Heart right ventricle (tissue), 16 donors: ENCODE results near the gene MESP2. TPM values are rescaled to one million over a fixed set of nuclear protein-coding genes. Genes with fewer than 3 reads are reported as not detected.
A peak's percentile ranks its signal among the peaks of the same experiment; 100 is the strongest.

Experiments
- ATAC-seq, 8 donors: fragments of 200-7000 bp; cut with Tn5 transposase; one replicate each; pipeline ENCODE4 v1.9.1; 2020; ENCODE audit warnings: mild to moderate bottlenecking in 8 of 8, moderate library complexity in 8 of 8, moderate number of reproducible peaks in 1 of 8
- DNase-seq, 2 donors: peaks; one replicate each; pipeline ENCODE4 v3.0.0-alpha.2; 2020
- H3K27ac ChIP-seq, 10 donors: fragments of 200-600 bp; sonication (generic) in 2 of 10; one replicate each; pipeline versions ENCODE4 v1.5.0 to v1.8.0; 2020 to 2022; ENCODE audit warnings: mild to moderate bottlenecking in 3 of 10
- H3K27me3 ChIP-seq, 7 donors: fragments of 200-600 bp; one replicate each; pipeline ENCODE4 v1.8.0; 2021 to 2022; ENCODE audit warnings: mild to moderate bottlenecking in 2 of 7
- H3K36me3 ChIP-seq, 9 donors: fragments of 200-600 bp; sonication (generic) in 1 of 9; one replicate each; pipeline versions ENCODE4 v1.5.0 to v1.8.0; 2020 to 2022; ENCODE audit warnings: mild to moderate bottlenecking in 2 of 9
- H3K4me1 ChIP-seq, 9 donors: fragments of 200-600 bp; sonication (generic) in 1 of 9; one replicate each; pipeline versions ENCODE4 v1.5.0 to v1.8.0; 2020 to 2022; ENCODE audit warnings: mild to moderate bottlenecking in 4 of 9
- H3K4me3 ChIP-seq, 10 donors: fragments of 200-600 bp; sonication (generic) in 2 of 10; one replicate each; pipeline versions ENCODE4 v1.5.0 to v1.8.0; 2020 to 2022; ENCODE audit warnings: mild to moderate bottlenecking in 7 of 10, moderate library complexity in 2 of 10
- H3K9me3 ChIP-seq, 11 donors: fragments of 200-600 bp in 10 of 11; sonication (generic) in 2 of 11; one replicate each; pipeline versions ENCODE4 v1.5.0 to v1.8.0; 2013 to 2022; ENCODE audit warnings: mild to moderate bottlenecking in 2 of 11, control low read depth in 1 of 11, moderate library complexity in 1 of 11
- CTCF ChIP-seq, 9 donors: fragments of 200-600 bp; sonication (generic) in 2 of 9; IDR thresholded peaks; one replicate each; pipeline versions ENCODE4 v1.5.0 to v1.8.0; 2021 to 2022; ENCODE audit warnings: antibody characterized with exemption in 9 of 9, mild to moderate bottlenecking in 5 of 9, moderate library complexity in 1 of 9
- whole genome bisulfite sequencing, 2 donors: extraction: QIAGEN DNeasy Blood & Tissue Kit; methylation state at CpG; one replicate each; pipeline ENCODE4 v1.1.7; 2013; ENCODE audit warnings: inconsistent platforms in 1 of 2; 5-methylcytosine and 5-hydroxymethylcytosine counted together
- intact Hi-C, 10 donors: fragments of 100-400 bp; cut with DNase I; formaldehyde crosslinking; loops; one replicate each; pipeline versions ENCODE4 v1.11.1 to v1.14.2; 2022
- polyA plus RNA-seq, 2 donors: library from polyadenylated mRNA; stranded (reverse); fragments of 200-250 nt; gene quantifications; one replicate each; pipeline ENCODE4 v1.2.3, GENCODE V29; 2013
- total RNA-seq, 10 donors: library from RNA; stranded (reverse); fragmentation: NEBNext Ultra II Directional in 3 of 10; extraction: Animal tissue kit (Norgen Biotek cat#: 25700) in 3 of 10; gene quantifications; one replicate each; pipeline versions ENCODE4 v1.2.1 to v1.2.4, GENCODE V29; 2021 to 2023
- donor health status: Arrhythmogenic right ventricular cardiomyopathy.
- donor health status: ischemic (EF 13 %, LVEDD 7.1; RV severe dilation, severe dysfunction).
- donor health status: healthy with polysubstance abuse.
- donor health status: DM: no; HTN: yes; CAD: no.
- donor health status: DM: no; HTN: no; CAD: no.
- donor health status: ischemic (EF 25% LVEDD 6.9; RV normal size, moderate dysfunction).
- donor health status: ischemic (EF 25% LVEDD 5.7; RV mildly dilated, moderate dysfunction).
- donor health status: healthy.
- donor health status: DM: yes; HTN: yes; CAD: no.
- donor health status: Ischemic cardiomyopathy.
- donor health status: ischemic (EF 35%, LVEDD 5.7; RV mildly dilated, moderate dysfunction).
- donor health status: nonischemic (EF 11% LVEDD 7.7; RV severe dilation, severe dysfunction).
- donor health status: DM: yes; HTN: yes; CAD: no.
- donor health status: PGD.
- donor health status: ischemic (EF 29% LVEDD 5.4; RV normal size, mild dysfunction).
- donor health status: nonischemic (EF 23%, LVEDD 6.1; RV moderate dilation, normal function).

Gene MESP2
- total and polyA plus RNA-seq, 12 donors = 0.04 to 0.73 (median 0.32) TPM; not detected in 5

GRCh38 chr15:89751748-89752147 lies 24.4 kb upstream of the MESP2 start:
- peak overlapping the region in 2 of 10 donors; percentile 66 to 68 for H3K4me3 ChIP-seq
- peaks cover 0 to 34% (median 20%) of the 10 kb centered on the region in 7 donors for H3K27me3 ChIP-seq
- intact Hi-C loops = loop anchor here in 4 of 10 donors (10.0 kb wide), 2 partner anchors 323 to 333 kb away; no protein-coding TSS in a partner anchor
- H3K27ac ChIP-seq = no peak overlapping the region
- H3K4me1 ChIP-seq = peaks cover 0 to 17% (median 14%) of the 10 kb centered on the region in 9 donors
- WGBS, 2 donors = 92 to 94% methylated on average over 5 of the region's 5 CpGs
- no peak for TF ChIP-seq CTCF (IDR thresholded peaks at IDR 0.05)
- DNase-seq = no peak
- no peaks in the 10 kb centered on the region for H3K9me3 ChIP-seq
- no peaks in the 10 kb centered on the region for H3K36me3 ChIP-seq
- ATAC-seq = no peak

- no peak for ATAC-seq
- Histone ChIP-seq H3K4me1 (peaks cover 0 to 17% (median 14%) of the 10 kb centered on the region in 9 donors), H3K36me3 (no peaks in the 10 kb centered on the region), H3K27me3 (peaks cover 0 to 17% (median 13%) of the 10 kb centered on the region in 7 donors), H3K9me3 (no peaks in the 10 kb centered on the region), H3K27ac (no peak overlapping the region), H3K4me3 (no peak overlapping the region)
- WGBS, 2 donors = 78 to 81% methylated on average over 7 of the region's 7 CpGs
- no peak for TF ChIP-seq CTCF (IDR thresholded peaks at IDR 0.05)
- intact Hi-C loops = loop anchor here in 4 of 10 donors (10.0 kb wide), 2 partner anchors 321 to 331 kb away; no protein-coding TSS in a partner anchor
- DNase-seq = no peak
Observed at GRCh38 chr15:89753855-89754254, 22.3 kb upstream of the MESP2 start.

GRCh38 chr15:89754361-89755154 lies 21.6 kb upstream of the MESP2 start:
- intact Hi-C loops = loop anchor here in 4 of 10 donors (10.0 kb wide), 2 partner anchors 320 to 330 kb away; no protein-coding TSS in a partner anchor
- DNase-seq (no peak), ATAC-seq (no peak)
- Histone ChIP-seq H3K36me3 (no peaks in the 10 kb centered on the region), H3K9me3 (no peaks in the 10 kb centered on the region), H3K4me1 (peaks cover 0 to 17% (median 14%) of the 10 kb centered on the region in 9 donors), H3K27me3 (peaks cover 0 to 10% (median 7%) of the 10 kb centered on the region in 7 donors), H3K27ac (no peak overlapping the region), H3K4me3 (no peak overlapping the region)
- TF ChIP-seq CTCF (IDR thresholded peaks at IDR 0.05) = no peak
- WGBS, 2 donors = 63 to 66% methylated on average over 8 of the region's 8 CpGs

GRCh38 chr15:89755701-89756100 lies 20.4 kb upstream of the MESP2 start:
- H3K27ac ChIP-seq = no peak overlapping the region
- intact Hi-C loops = loop anchor here in 4 of 10 donors (10.0 kb wide), 2 partner anchors 319 to 329 kb away; no protein-coding TSS in a partner anchor
- WGBS, 2 donors = 86 to 90% methylated on average over 4 of the region's 4 CpGs
- no peak for TF ChIP-seq CTCF (IDR thresholded peaks at IDR 0.05)
- H3K4me3 ChIP-seq = no peak overlapping the region
- H3K36me3 ChIP-seq = no peaks in the 10 kb centered on the region
- DNase-seq (no peak), ATAC-seq (no peak)
- H3K4me1 ChIP-seq = peaks cover 0 to 14% (median 6%) of the 10 kb centered on the region in 9 donors
- H3K9me3 ChIP-seq = no peaks in the 10 kb centered on the region
- no peaks in the 10 kb centered on the region for H3K27me3 ChIP-seq
